IMR-90 (cell line): ENCODE data around the gene IQSEC3. TPM values are rescaled to one million over a fixed set of nuclear protein-coding genes. Genes with fewer than 3 reads are reported as not detected.

Experiments used
- ATAC-seq: fragments of 200-7000 bp; cut with Tn5 transposase; 2 replicates; pipeline ENCODE4 v1.9.1; 2020; ENCODE audit warnings: low read depth, mild to moderate bottlenecking, moderate library complexity
- BruUV-seq: library from RNA; stranded (reverse); fragments of 400-500 nt; replicated peaks from 2 replicates; lab custom pipeline; 2021; lab: Mats Ljungman, UMichigan
- CTCF ChIA-PET: fragments of 300-600 bp; formaldehyde crosslinking; extraction: SDS; loops from one replicate; lab custom pipeline; 2021; ENCODE audit warnings: antibody characterized with exemption; lab: Yijun Ruan, JAX
- POLR2A ChIA-PET: fragments of 300-600 bp; sonication (Branson Sonifier 250); formaldehyde crosslinking; loops from one replicate; lab custom pipeline; 2022; ENCODE audit warnings: antibody characterized with exemption; ENCODE audit not compliant: unreplicated experiment; lab: Charles Lee
- DNase-seq: peaks from one replicate; pipeline ENCODE4 v3.0.0; 2013
- H2AFZ ChIP-seq: replicated peaks from 2 replicates; pipeline ENCODE3; 2013; ENCODE audit warnings: low read length, mild to moderate bottlenecking; ENCODE audit not compliant: poor library complexity
- H2AK5ac ChIP-seq: 2 replicates; pipeline ENCODE4 v1.6.1; 2013; ENCODE audit warnings: low read depth, low read length, inconsistent platforms
- H2AK9ac ChIP-seq: replicated peaks from 2 replicates; pipeline ENCODE3; 2013; ENCODE audit warnings: mild to moderate bottlenecking, low read depth, low read length, moderate library complexity; ENCODE audit not compliant: poor library complexity
- H2BK120ac ChIP-seq: 2 replicates; pipeline ENCODE4 v1.6.1; 2013; ENCODE audit warnings: low read depth, low read length, inconsistent platforms
- H2BK15ac ChIP-seq: 3 replicates; pipeline ENCODE4 v1.6.1; 2013; ENCODE audit warnings: low read depth, low read length, inconsistent platforms
- H2BK20ac ChIP-seq: 2 replicates; pipeline ENCODE4 v1.6.1; 2013; ENCODE audit warnings: low read depth, mild to moderate bottlenecking, inconsistent platforms, low read length, moderate library complexity
- H2BK5ac ChIP-seq: 2 replicates; pipeline ENCODE4 v1.6.1; 2013; ENCODE audit warnings: mild to moderate bottlenecking, low read depth, low read length, inconsistent platforms; ENCODE audit not compliant: poor library complexity, severe bottlenecking
- H3K14ac ChIP-seq: replicated peaks from 2 replicates; pipeline ENCODE4 v1.6.1; 2013; ENCODE audit warnings: low read depth, low read length, inconsistent platforms
- H3K18ac ChIP-seq: 2 replicates; pipeline ENCODE4 v1.6.1; 2013; ENCODE audit warnings: low read depth, low read length, control low read depth
- H3K23ac ChIP-seq: 2 replicates; pipeline ENCODE4 v1.6.1; 2013; ENCODE audit warnings: low read depth, low read length, inconsistent platforms
- H3K27ac ChIP-seq: 2 replicates; pipeline ENCODE4 v1.5.1; 2013; ENCODE audit warnings: mild to moderate bottlenecking, control low read depth, low read length; ENCODE audit not compliant: insufficient read depth
- H3K27me3 ChIP-seq: 2 replicates; pipeline ENCODE4 v1.6.1; 2013; ENCODE audit warnings: low read length; ENCODE audit not compliant: control insufficient read depth, insufficient read depth
- H3K36me3 ChIP-seq: 2 replicates; pipeline ENCODE4 v1.6.1; 2013; ENCODE audit warnings: low read length, mixed read lengths; ENCODE audit not compliant: control insufficient read depth, insufficient read depth
- H3K4ac ChIP-seq: 2 replicates; pipeline ENCODE4 v1.6.1; 2013; ENCODE audit warnings: low read depth, low read length, inconsistent platforms
- H3K4me1 ChIP-seq: 2 replicates; pipeline ENCODE4 v1.6.1; 2013; ENCODE audit warnings: low read length, mixed read lengths; ENCODE audit not compliant: control insufficient read depth, insufficient read depth
- H3K4me2 ChIP-seq: 2 replicates; pipeline ENCODE4 v1.6.1; 2013; ENCODE audit warnings: low read depth, mild to moderate bottlenecking, control low read depth, low read length, moderate library complexity
- H3K4me3 ChIP-seq: 2 replicates; pipeline ENCODE4 v1.5.1; 2013; ENCODE audit warnings: low read depth, mild to moderate bottlenecking, control low read depth, low read length, moderate library complexity; ENCODE audit not compliant: insufficient read depth
- H3K56ac ChIP-seq: 2 replicates; pipeline ENCODE4 v1.6.1; 2013; ENCODE audit warnings: low read length, inconsistent platforms; ENCODE audit not compliant: insufficient read depth; ENCODE audit errors: extremely low read depth
- H3K79me1 ChIP-seq, 2 experiments: 2 replicates each; pipeline ENCODE4 v1.6.1; 2013; ENCODE audit warnings: low read length in 2 of 2, inconsistent platforms in 1 of 2, low read depth in 1 of 2
- H3K9ac ChIP-seq: 2 replicates; pipeline ENCODE4 v1.6.1; 2013; ENCODE audit warnings: low read depth, low read length, control low read depth
- H3K9me1 ChIP-seq: 2 replicates; pipeline ENCODE4 v1.6.1; 2013; ENCODE audit warnings: low read length, inconsistent platforms; ENCODE audit not compliant: insufficient read depth
- H3K9me3 ChIP-seq: 2 replicates; pipeline ENCODE4 v1.6.1; 2013; ENCODE audit warnings: low read length; ENCODE audit not compliant: control insufficient read depth, insufficient read depth
- H4K20me1 ChIP-seq: 2 replicates; pipeline ENCODE4 v1.6.1; 2013; ENCODE audit warnings: low read length, inconsistent platforms; ENCODE audit not compliant: insufficient read depth
- H4K5ac ChIP-seq: 2 replicates; pipeline ENCODE4 v1.6.1; 2013; ENCODE audit warnings: mild to moderate bottlenecking, low read depth, low read length, control low read depth
- H4K8ac ChIP-seq, 2 experiments: 2 replicates each; pipeline ENCODE4 v1.6.1; 2013; ENCODE audit warnings: low read depth in 2 of 2, low read length in 2 of 2, control low read depth in 1 of 2, inconsistent platforms in 1 of 2
- H4K91ac ChIP-seq: 2 replicates; pipeline ENCODE4 v1.6.1; 2013; ENCODE audit warnings: low read depth, low read length, inconsistent platforms; ENCODE audit not compliant: insufficient read depth
- BHLHE40 ChIP-seq: fragments of 150-350 bp; IDR thresholded peaks from 2 replicates; pipeline ENCODE4 v1.6.1; 2016; ENCODE audit warnings: mild to moderate bottlenecking, low read depth, low read length
- CEBPB ChIP-seq: IDR thresholded peaks from 2 replicates; pipeline ENCODE4 v1.6.1; 2012; ENCODE audit warnings: low read depth, low read length, improper control_type of control experiment
- CHD1 ChIP-seq: IDR thresholded peaks from 2 replicates; pipeline ENCODE4 v1.6.1; 2012; ENCODE audit warnings: low read depth, low read length, improper control_type of control experiment
- CTCF ChIP-seq: conservative IDR thresholded peaks from 2 replicates; pipeline ENCODE4 v1.5.1; 2012; ENCODE audit warnings: mild to moderate bottlenecking, low read depth, low read length, improper control_type of control experiment
- ELK1 ChIP-seq: fragments of 150-350 bp; IDR thresholded peaks from 2 replicates; pipeline ENCODE4 v1.6.1; 2016; ENCODE audit warnings: low read depth, mild to moderate bottlenecking, low read length, moderate library complexity, borderline replicate concordance
- FOS ChIP-seq: fragments of 150-350 bp; IDR thresholded peaks from 2 replicates; pipeline ENCODE4 v1.6.1; 2016; ENCODE audit warnings: low read depth, low read length
- MAZ ChIP-seq: IDR thresholded peaks from 2 replicates; pipeline ENCODE4 v1.6.1; 2012; ENCODE audit warnings: low read depth, mild to moderate bottlenecking, low read length, improper control_type of control experiment, moderate library complexity, borderline replicate concordance
- MXI1 ChIP-seq: IDR thresholded peaks from 2 replicates; pipeline ENCODE4 v1.6.1; 2012; ENCODE audit warnings: low read depth, mild to moderate bottlenecking, low read length, moderate library complexity, borderline replicate concordance
- NFE2L2 ChIP-seq: fragments of 150-350 bp; IDR thresholded peaks from 2 replicates; pipeline ENCODE4 v1.6.1; 2016; ENCODE audit warnings: low read depth, mild to moderate bottlenecking, low read length
- POLR2A ChIP-seq: IDR thresholded peaks from 2 replicates; pipeline ENCODE4 v1.6.1; 2012; ENCODE audit warnings: mild to moderate bottlenecking, low read depth, low read length
- RAD21 ChIP-seq: IDR thresholded peaks from 2 replicates; pipeline ENCODE4 v1.6.1; 2012; ENCODE audit warnings: low read length, improper control_type of control experiment
- RCOR1 ChIP-seq: IDR thresholded peaks from 2 replicates; pipeline ENCODE4 v1.6.1; 2012; ENCODE audit warnings: mild to moderate bottlenecking, low read length, improper control_type of control experiment; ENCODE audit not compliant: insufficient replicate concordance
- RFX5 ChIP-seq: IDR thresholded peaks from 2 replicates; pipeline ENCODE4 v1.8.0; 2012; ENCODE audit warnings: low read depth, mild to moderate bottlenecking, low read length, moderate library complexity
- SMC3 ChIP-seq: fragments of 150-350 bp; IDR thresholded peaks from 2 replicates; pipeline ENCODE4 v1.6.1; 2016; ENCODE audit warnings: low read depth, mild to moderate bottlenecking, antibody characterized with exemption, low read length, moderate library complexity
- USF2 ChIP-seq: fragments of 150-350 bp; IDR thresholded peaks from 2 replicates; pipeline ENCODE4 v1.6.1; 2017; ENCODE audit warnings: mild to moderate bottlenecking, antibody characterized with exemption, low read length, low read depth
- WGBS, 2 experiments: methylation state at CpG; one replicate each; pipeline versions ENCODE4 v1.1.5 to v1.1.7; 2013; ENCODE audit warnings: missing lambda C conversion rate in 2 of 2; ENCODE audit not compliant: insufficient read length in 1 of 2; ENCODE audit errors: extremely low coverage in 2 of 2; 5-methylcytosine and 5-hydroxymethylcytosine counted together
- dilution Hi-C: fragments of 300-500 bp; cut with HindIII; formaldehyde crosslinking; loops from one replicate; pipeline ENCODE4 v1.14.3; 2018; ENCODE audit warnings: low sequenced_read_pairs; ENCODE audit not compliant: unreplicated experiment
- in situ Hi-C: fragments of 300-500 bp; cut with MboI; formaldehyde crosslinking; loops from 3 replicates; pipeline ENCODE4 v1.14.3; 2019; ENCODE audit warnings: low sequenced_read_pairs, inconsistent platforms, mixed read lengths
- intact Hi-C: fragments of 100-400 bp; cut with micrococcal nuclease; formaldehyde crosslinking; loops from 2 replicates; pipeline ENCODE4 v1.10.0; 2022
- polyA plus RNA-seq, 3 experiments: library from polyadenylated mRNA; depleted of rRNA; stranded (reverse); fragments of >200 nt; gene quantifications; 2 replicates each; pipeline ENCODE4 v1.2.3, GENCODE V29; 2012; ENCODE audit warnings: low replicate concordance in 1 of 3
- total RNA-seq: library from RNA; depleted of rRNA; stranded (reverse); fragments of >200 nt; gene quantifications from 2 replicates; pipeline ENCODE4 v1.2.3, GENCODE V29; 2012

The IQSEC3 gene
- total and polyA plus RNA-seq, 2 of the 4 experiments (the other 2 are of a cell fraction): 0.10 TPM; not detected in 1

GRCh38 chr12:87315-87714, 20.7 kb downstream of the IQSEC3 start:
- no peak for TF ChIP-seq RFX5
- TF ChIP-seq BHLHE40: no peak
- TF ChIP-seq CEBPB: no peak
- TF ChIP-seq ELK1: no peak
- no peak for TF ChIP-seq FOS
- no peak for TF ChIP-seq NFE2L2
- TF ChIP-seq RCOR1: no peak
- TF ChIP-seq SMC3: no peak
- TF ChIP-seq RAD21: no peak
- TF ChIP-seq USF2: no peak
- no peak for TF ChIP-seq CTCF
- TF ChIP-seq MXI1: no peak
- no peak for TF ChIP-seq CHD1
- no peak for TF ChIP-seq MAZ
- no peak for TF ChIP-seq POLR2A
- BruUV-seq: no TSS peak

More at GRCh38 chr12:87315-87714, 20.7 kb downstream of the IQSEC3 start:
- Histone ChIP-seq H3K14ac (no peak overlapping the region), H2BK5ac (no peak overlapping the region), H3K56ac (no peak overlapping the region), H3K18ac (no peak overlapping the region), H3K23ac (no peak overlapping the region), H2AFZ (no peak overlapping the region), H4K5ac (no peak overlapping the region), H3K27ac (no peak overlapping the region), H4K91ac (no peak overlapping the region), H3K4ac (no peak overlapping the region), H2BK20ac (no peak overlapping the region), H3K9ac (no peak overlapping the region), H3K36me3 (no peaks in the 10 kb centered on the region), H2BK120ac (no peak overlapping the region), H3K9me3 (no peaks in the 10 kb centered on the region; the same call in 1 of the 2 replicates), H3K4me3 (no peak overlapping the region), H3K9me1 (no peaks in the 10 kb centered on the region), H2BK15ac (no peak overlapping the region), H4K8ac (no peak overlapping the region), H2AK9ac (no peak overlapping the region), H4K20me1 (no peaks in the 10 kb centered on the region), H3K79me1 (no peaks in the 10 kb centered on the region), H3K27me3 (peaks cover 48% of the 10 kb centered on the region), H3K4me1 (no peaks in the 10 kb centered on the region), H3K4me2 (no peak overlapping the region), H2AK5ac (no peak overlapping the region)
- dilution Hi-C loops: no loop called here
- intact Hi-C loops: no loop called here
- ATAC-seq (no peak), DNase-seq (no peak)
- no CpG with 5 or more reads among the region's 2 CpGs for WGBS, 2 experiments
- CTCF ChIA-PET: no interaction called here
- in situ Hi-C loops: no loop called here
- POLR2A ChIA-PET: no interaction called here
